Superior temporal gyrus (tissue), 1 donor: Measurements from ENCODE around the gene KAZN.

Source experiments
- DNase-seq: peaks from one replicate; pipeline ENCODE4 v3.0.0-alpha.2; 2016; ENCODE audit errors: extremely low spot score

Gene KAZN

GRCh38 chr1:15088281-15088971, 489.9 kb downstream of the KAZN start:
- DNase-seq: no peak

GRCh38 chr1:15089258-15089992, 490.9 kb downstream of the KAZN start:
- DNase-seq: peak; percentile 18

GRCh38 chr1:15090373-15090772, 491.9 kb downstream of the KAZN start:
- no peak for DNase-seq

GRCh38 chr1:15094056-15094455, 495.6 kb downstream of the KAZN start:
- DNase-seq: no peak

GRCh38 chr1:15094719-15095495, 496.4 kb downstream of the KAZN start:
- no peak for DNase-seq

- no peak for DNase-seq
Observed at GRCh38 chr1:15095496-15095875, 497.0 kb downstream of the KAZN start.

GRCh38 chr1:15096293-15096692, 497.8 kb downstream of the KAZN start:
- no peak for DNase-seq

- DNase-seq: no peak
Observed at GRCh38 chr1:15098176-15099125, 500.0 kb downstream of the KAZN start.

- DNase-seq: no peak
Observed at GRCh38 chr1:15099441-15100120, 501.1 kb downstream of the KAZN start.

- DNase-seq: peak; percentile 68
Observed at GRCh38 chr1:15100121-15100879, 501.8 kb downstream of the KAZN start.

GRCh38 chr1:15100880-15101760, 502.6 kb downstream of the KAZN start:
- no peak for DNase-seq

- no peak for DNase-seq
Observed at GRCh38 chr1:15101801-15102200, 503.3 kb downstream of the KAZN start.

- DNase-seq: no peak
Observed at GRCh38 chr1:15102646-15103045, 504.2 kb downstream of the KAZN start.

GRCh38 chr1:15103211-15103610, 504.7 kb downstream of the KAZN start:
- DNase-seq: no peak

- no peak for DNase-seq
Observed at GRCh38 chr1:15103906-15104305, 505.4 kb downstream of the KAZN start.

- no peak for DNase-seq
Observed at GRCh38 chr1:15104768-15105167, 506.3 kb downstream of the KAZN start.

- DNase-seq: no peak
Observed at GRCh38 chr1:15106608-15107007, 508.1 kb downstream of the KAZN start.

GRCh38 chr1:15107058-15107687, 508.7 kb downstream of the KAZN start:
- no peak for DNase-seq

- DNase-seq: no peak
Observed at GRCh38 chr1:15107911-15108310, 509.4 kb downstream of the KAZN start.
